Nephron (organoid): Measurements from ENCODE around the gene ABCA9.
"Not testable (repeated sequence)": the region's sequence is repeated elsewhere in the genome, so short reads cannot be mapped to it uniquely, and the experiment has no call there.

Experiments used
- H3K27ac Mint-ChIP-seq, 3 experiments: 2 replicates each; pipeline ENCODE4 v1.8.0; 2020; ENCODE audit warnings: mixed read lengths in 3 of 3, mild to moderate bottlenecking in 2 of 3, moderate library complexity in 1 of 3
- H3K27me3 Mint-ChIP-seq: 2 replicates; pipeline ENCODE4 v1.8.0; 2021; ENCODE audit warnings: low read depth, mild to moderate bottlenecking, moderate library complexity, mixed read lengths
- H3K36me3 Mint-ChIP-seq: 2 replicates; pipeline ENCODE4 v1.8.0; 2020; ENCODE audit warnings: low read depth, mixed read lengths
- H3K4me1 Mint-ChIP-seq: 2 replicates; pipeline ENCODE4 v1.8.0; 2020; ENCODE audit warnings: mixed read lengths
- H3K4me3 Mint-ChIP-seq, 3 experiments: 2 replicates each; pipeline ENCODE4 v1.8.0; 2020; ENCODE audit warnings: mild to moderate bottlenecking in 3 of 3, mixed read lengths in 3 of 3, moderate library complexity in 2 of 3
- H3K9me3 Mint-ChIP-seq: 2 replicates; pipeline ENCODE4 v1.8.0; 2020; ENCODE audit warnings: mixed read lengths
- TF ChIP-seq, protein P1 (sequence below), 3 experiments: fragments of 200-600 bp; sonication (generic); IDR thresholded peaks; one replicate each; pipeline ENCODE4 v1.5.0; 2021; ENCODE audit warnings: antibody characterized with exemption in 3 of 3; ENCODE audit not compliant: unreplicated experiment in 3 of 3

Gene ABCA9

GRCh38 chr17:69012895-69013805 is 47.6 kb downstream of the ABCA9 start:
- TF ChIP-seq, protein P1, sequence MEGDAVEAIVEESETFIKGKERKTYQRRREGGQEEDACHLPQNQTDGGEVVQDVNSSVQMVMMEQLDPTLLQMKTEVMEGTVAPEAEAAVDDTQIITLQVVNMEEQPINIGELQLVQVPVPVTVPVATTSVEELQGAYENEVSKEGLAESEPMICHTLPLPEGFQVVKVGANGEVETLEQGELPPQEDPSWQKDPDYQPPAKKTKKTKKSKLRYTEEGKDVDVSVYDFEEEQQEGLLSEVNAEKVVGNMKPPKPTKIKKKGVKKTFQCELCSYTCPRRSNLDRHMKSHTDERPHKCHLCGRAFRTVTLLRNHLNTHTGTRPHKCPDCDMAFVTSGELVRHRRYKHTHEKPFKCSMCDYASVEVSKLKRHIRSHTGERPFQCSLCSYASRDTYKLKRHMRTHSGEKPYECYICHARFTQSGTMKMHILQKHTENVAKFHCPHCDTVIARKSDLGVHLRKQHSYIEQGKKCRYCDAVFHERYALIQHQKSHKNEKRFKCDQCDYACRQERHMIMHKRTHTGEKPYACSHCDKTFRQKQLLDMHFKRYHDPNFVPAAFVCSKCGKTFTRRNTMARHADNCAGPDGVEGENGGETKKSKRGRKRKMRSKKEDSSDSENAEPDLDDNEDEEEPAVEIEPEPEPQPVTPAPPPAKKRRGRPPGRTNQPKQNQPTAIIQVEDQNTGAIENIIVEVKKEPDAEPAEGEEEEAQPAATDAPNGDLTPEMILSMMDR (IDR thresholded peaks at IDR 0.05; ENCODE audit: unreplicated experiment in 3 of 3), result no peak
- no peaks in the 10 kb centered on the region for H3K9me3 Mint-ChIP-seq
- H3K27ac Mint-ChIP-seq, result no peak overlapping the region
- H3K4me1 Mint-ChIP-seq, result no peaks in the 10 kb centered on the region
- H3K4me3 Mint-ChIP-seq, result no peak overlapping the region
- H3K27me3 Mint-ChIP-seq, result no peaks in the 10 kb centered on the region
- no peaks in the 10 kb centered on the region for H3K36me3 Mint-ChIP-seq

GRCh38 chr17:69009930-69010329 is 50.8 kb downstream of the ABCA9 start:
- Mint-ChIP-seq H3K4me1 (no peaks in the 10 kb centered on the region), H3K4me3 (no peak overlapping the region), H3K9me3 (peaks cover 8% of the 10 kb centered on the region), H3K27ac (no peak overlapping the region), H3K27me3 (no peaks in the 10 kb centered on the region), H3K36me3 (peaks cover 5% of the 10 kb centered on the region)
- TF ChIP-seq, protein P1 (IDR thresholded peaks at IDR 0.05; ENCODE audit: unreplicated experiment in 3 of 3), result no peak

DNA sequence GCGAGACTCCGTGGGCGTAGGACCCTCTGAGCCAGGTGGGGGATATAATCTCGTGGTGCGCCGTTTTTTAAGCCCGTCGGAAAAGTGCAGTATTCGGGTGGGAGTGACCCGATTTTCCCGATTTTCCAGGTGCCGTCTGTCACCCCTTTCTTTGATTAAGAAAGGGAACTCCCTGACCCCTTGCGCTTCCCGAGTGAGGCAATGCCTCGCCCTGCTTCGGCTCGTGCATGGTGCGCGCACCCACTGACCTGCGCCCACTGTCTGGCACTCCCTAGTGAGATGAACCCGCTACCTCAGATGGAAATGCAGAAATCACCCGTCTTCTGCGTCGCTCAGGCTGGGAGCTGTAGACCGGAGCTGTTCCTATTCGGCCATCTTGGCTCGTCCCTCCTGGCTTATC is 56.0 kb downstream of the ABCA9 start:
- not testable (repeated sequence) for H3K27me3 Mint-ChIP-seq, H3K4me3 Mint-ChIP-seq, H3K4me1 Mint-ChIP-seq, H3K36me3 Mint-ChIP-seq, H3K27ac Mint-ChIP-seq
- H3K9me3 Mint-ChIP-seq, result peaks cover 13% of the 10 kb centered on the region

DNA sequence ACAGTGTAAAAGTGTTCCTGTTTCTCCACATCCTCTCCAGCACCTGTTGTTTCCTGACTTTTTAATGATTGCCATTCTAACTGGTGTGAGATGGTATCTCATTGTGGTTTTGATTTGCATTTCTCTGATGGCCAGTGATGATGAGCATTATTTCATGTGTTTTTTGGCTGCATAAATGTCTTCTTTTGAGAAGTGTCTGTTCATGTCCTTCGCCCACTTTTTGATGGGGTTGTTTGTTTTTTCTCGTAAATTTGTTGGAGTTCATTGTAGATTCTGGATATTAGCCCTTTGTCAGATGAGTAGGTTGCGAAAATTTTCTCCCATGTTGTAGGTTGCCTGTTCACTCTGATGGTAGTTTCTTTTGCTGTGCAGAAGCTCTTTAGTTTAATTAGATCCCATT is 61.0 kb downstream of the ABCA9 start:
- not testable (repeated sequence) for H3K4me1 Mint-ChIP-seq, H3K4me3 Mint-ChIP-seq, H3K36me3 Mint-ChIP-seq, H3K27me3 Mint-ChIP-seq, H3K9me3 Mint-ChIP-seq, H3K27ac Mint-ChIP-seq

DNA sequence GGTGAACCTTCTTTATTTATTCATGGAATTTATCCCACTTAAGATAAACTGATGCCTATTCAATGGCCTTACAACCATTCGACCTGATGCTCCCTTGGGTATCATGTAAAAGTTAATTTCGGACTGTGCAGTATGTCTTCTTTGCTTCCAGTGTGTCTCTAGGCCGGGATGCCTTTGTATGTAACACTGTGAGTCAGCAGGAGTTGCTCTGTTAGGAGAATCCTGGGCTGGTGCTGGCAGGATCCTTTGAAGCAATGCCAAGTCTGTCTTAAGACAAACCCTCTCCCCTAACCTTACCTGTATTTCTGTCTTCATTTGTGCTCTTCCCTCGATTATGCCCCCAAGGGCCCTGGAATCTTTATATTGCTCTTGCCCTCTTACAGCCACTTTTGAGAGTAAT is 67.6 kb downstream of the ABCA9 start:
- no peak overlapping the region for H3K27ac Mint-ChIP-seq
- H3K36me3 Mint-ChIP-seq, result no peaks in the 10 kb centered on the region
- peaks cover 3% of the 10 kb centered on the region for H3K9me3 Mint-ChIP-seq
- TF ChIP-seq, protein P1 (IDR thresholded peaks at IDR 0.05; ENCODE audit: unreplicated experiment in 3 of 3), result no peak
- H3K27me3 Mint-ChIP-seq, result peaks cover 4% of the 10 kb centered on the region
- no peak overlapping the region for H3K4me3 Mint-ChIP-seq
- H3K4me1 Mint-ChIP-seq, result no peaks in the 10 kb centered on the region

DNA sequence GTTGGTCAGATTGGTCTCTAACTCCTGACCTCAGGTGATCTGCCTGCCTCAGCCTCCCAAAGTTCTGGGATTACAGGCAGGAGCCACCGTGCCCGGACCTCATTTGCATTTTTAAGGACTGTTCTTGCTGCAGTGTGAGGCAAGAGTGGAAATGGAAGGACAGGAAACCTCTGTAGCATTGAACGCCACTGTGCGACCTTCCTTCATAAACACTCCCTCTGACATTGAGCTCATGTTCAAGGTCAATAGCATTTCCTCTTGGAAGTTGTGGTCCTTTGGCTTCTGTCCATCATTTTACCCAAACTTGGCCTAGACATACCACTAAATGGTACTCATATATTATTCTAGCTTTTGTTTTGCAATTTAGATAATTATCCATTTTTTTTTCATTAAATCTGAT is 72.8 kb downstream of the ABCA9 start:
- H3K27ac Mint-ChIP-seq, result no peak overlapping the region
- no peak overlapping the region for H3K4me3 Mint-ChIP-seq
- no peaks in the 10 kb centered on the region for H3K27me3 Mint-ChIP-seq
- TF ChIP-seq, protein P1 (IDR thresholded peaks at IDR 0.05; ENCODE audit: unreplicated experiment in 3 of 3), result no peak
- H3K36me3 Mint-ChIP-seq, result no peaks in the 10 kb centered on the region
- no peaks in the 10 kb centered on the region for H3K4me1 Mint-ChIP-seq
- no peaks in the 10 kb centered on the region for H3K9me3 Mint-ChIP-seq

DNA sequence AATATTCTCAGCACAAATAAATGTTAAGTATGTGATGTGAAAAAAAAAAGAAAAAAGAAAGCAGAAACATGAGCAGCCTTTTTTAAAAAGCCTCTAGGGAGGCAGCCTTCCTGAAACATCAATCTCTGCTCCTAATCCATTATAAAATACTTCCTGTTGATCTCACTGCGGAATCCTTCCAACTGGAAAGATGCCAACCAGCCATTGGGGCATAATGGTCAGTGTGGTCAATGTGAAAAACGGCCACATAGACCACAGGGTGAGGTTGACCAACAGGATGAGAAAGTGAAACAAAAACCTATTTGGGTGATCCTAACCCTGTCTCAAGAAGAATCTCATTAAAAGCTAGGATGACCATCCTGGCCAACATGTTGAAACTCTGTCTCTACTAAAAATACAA is 79.4 kb downstream of the ABCA9 start:
- H3K27ac Mint-ChIP-seq, result peak overlapping the region in 2 of 3 experiments; percentile 31 to 49

More for the DNA sequence above, 79.4 kb downstream of the ABCA9 start:
- peaks cover 20% of the 10 kb centered on the region for H3K27me3 Mint-ChIP-seq
- no peaks in the 10 kb centered on the region for H3K36me3 Mint-ChIP-seq
- H3K4me3 Mint-ChIP-seq, result no peak overlapping the region
- TF ChIP-seq, protein P1 (IDR thresholded peaks at IDR 0.05; ENCODE audit: unreplicated experiment in 3 of 3), result no peak
- H3K9me3 Mint-ChIP-seq, result peaks cover 11% of the 10 kb centered on the region
- H3K4me1 Mint-ChIP-seq, result no peaks in the 10 kb centered on the region
